ENCODE measurements around the gene GNAT1.

GNAT1 gene

GRCh38 chr3:50214824-50215223 is 23.4 kb downstream of the GNAT1 start:
- no peak overlapping the region for H3K4me3 ChIP-seq (ENCODE audit: low read depth, low read length)
- no peak for DNase-seq (ENCODE audit: low read depth)
- TF ChIP-seq CTCF (IDR thresholded peaks at IDR 0.05; ENCODE audit: low read depth, low read length, missing control alignments): no peak
- in situ Hi-C loops (cut with HindIII; ENCODE audit: low sequenced_read_pairs): no loop called here

GRCh38 chr3:50215529-50215928 is 24.1 kb downstream of the GNAT1 start:
- in situ Hi-C loops (cut with HindIII; ENCODE audit: low sequenced_read_pairs): no loop called here
- no peak overlapping the region for H3K4me3 ChIP-seq (ENCODE audit: low read depth, low read length)
- no peak for TF ChIP-seq CTCF (IDR thresholded peaks at IDR 0.05; ENCODE audit: low read depth, low read length, missing control alignments)
- DNase-seq (ENCODE audit: low read depth): no peak

GRCh38 chr3:50217681-50218080 is 26.3 kb downstream of the GNAT1 start:
- no peak for TF ChIP-seq CTCF (IDR thresholded peaks at IDR 0.05; ENCODE audit: low read depth, low read length, missing control alignments)
- DNase-seq (ENCODE audit: low read depth): no peak
- in situ Hi-C loops (cut with HindIII; ENCODE audit: low sequenced_read_pairs): no loop called here
- no peak overlapping the region for H3K4me3 ChIP-seq (ENCODE audit: low read depth, low read length)

GRCh38 chr3:50218448-50218847 is 27.0 kb downstream of the GNAT1 start:
- DNase-seq (ENCODE audit: low read depth): no peak
- in situ Hi-C loops (cut with HindIII; ENCODE audit: low sequenced_read_pairs): no loop called here
- TF ChIP-seq CTCF (IDR thresholded peaks at IDR 0.05; ENCODE audit: low read depth, low read length, missing control alignments): no peak
- H3K4me3 ChIP-seq (ENCODE audit: low read depth, low read length): no peak overlapping the region

- no peak for DNase-seq (ENCODE audit: low read depth)
- no peak for TF ChIP-seq CTCF (IDR thresholded peaks at IDR 0.05; ENCODE audit: low read depth, low read length, missing control alignments)
- H3K4me3 ChIP-seq (ENCODE audit: low read depth, low read length): no peak overlapping the region
- in situ Hi-C loops (cut with HindIII; ENCODE audit: low sequenced_read_pairs): no loop called here
Measured at GRCh38 chr3:50219285-50219684, 27.9 kb downstream of the GNAT1 start.

GRCh38 chr3:50220109-50220508 is 28.7 kb downstream of the GNAT1 start:
- no peak overlapping the region for H3K4me3 ChIP-seq (ENCODE audit: low read depth, low read length)
- no peak for DNase-seq (ENCODE audit: low read depth)
- in situ Hi-C loops (cut with HindIII; ENCODE audit: low sequenced_read_pairs): no loop called here
- TF ChIP-seq CTCF (IDR thresholded peaks at IDR 0.05; ENCODE audit: low read depth, low read length, missing control alignments): no peak

- TF ChIP-seq CTCF (IDR thresholded peaks at IDR 0.05; ENCODE audit: low read depth, low read length, missing control alignments): no peak
- DNase-seq (ENCODE audit: low read depth): no peak
- H3K4me3 ChIP-seq (ENCODE audit: low read depth, low read length): no peak overlapping the region
- in situ Hi-C loops (cut with HindIII; ENCODE audit: low sequenced_read_pairs): no loop called here
Measured at GRCh38 chr3:50221051-50221410, 29.6 kb downstream of the GNAT1 start.
